H1 (cell line): Measurements from ENCODE around the gene HKDC1. TPM values are rescaled to one million over a fixed set of nuclear protein-coding genes. Genes with fewer than 3 reads are reported as not detected.

ENCODE experiments used
- CTCF ChIA-PET: fragments of 300-600 bp; sonication (Branson Sonifier 250); formaldehyde crosslinking; loops from one replicate; lab custom pipeline; 2021; ENCODE audit not compliant: partially characterized antibody; lab: Charles Lee
- POLR2A ChIA-PET: fragments of 300-600 bp; sonication (Branson Sonifier 250); formaldehyde crosslinking; loops from one replicate; lab custom pipeline; 2021; ENCODE audit warnings: inconsistent platforms; ENCODE audit not compliant: partially characterized antibody; lab: Charles Lee
- DNase-seq, 2 experiments: peaks; one replicate each; pipeline versions ENCODE4 v3.0.0 to v3.0.0-alpha.2; 2010 to 2022; ENCODE audit warnings: low spot score in 2 of 2, low read depth in 1 of 2, mixed read lengths in 1 of 2
- FAIRE-seq: peaks from 2 replicates; lab custom pipeline; 2011; peaks lifted over from hg19 to GRCh38; lab: Jason Lieb, UNC
- H2AFZ ChIP-seq: 2 replicates; pipeline ENCODE4 v1.8.1; 2012; ENCODE audit warnings: low read length, inconsistent platforms
- H2AK5ac ChIP-seq: 2 replicates; pipeline ENCODE4 v1.6.1; 2013; ENCODE audit warnings: low read depth, low read length
- H2BK120ac ChIP-seq: replicated peaks from 2 replicates; pipeline ENCODE3; 2013; ENCODE audit warnings: low read depth, low read length, inconsistent platforms
- H2BK12ac ChIP-seq: 2 replicates; pipeline ENCODE4 v1.6.1; 2013; ENCODE audit warnings: low read depth, low read length
- H2BK15ac ChIP-seq: 2 replicates; pipeline ENCODE4 v1.6.1; 2013; ENCODE audit warnings: low read length
- H2BK20ac ChIP-seq: 2 replicates; pipeline ENCODE4 v1.6.1; 2013; ENCODE audit warnings: low read length
- H2BK5ac ChIP-seq: 2 replicates; pipeline ENCODE4 v1.6.1; 2013; ENCODE audit warnings: low read depth, low read length
- H3K14ac ChIP-seq: 2 replicates; pipeline ENCODE4 v1.6.1; 2013; ENCODE audit warnings: inconsistent platforms; ENCODE audit not compliant: insufficient read length
- H3K18ac ChIP-seq: 2 replicates; pipeline ENCODE4 v1.6.1; 2013; ENCODE audit warnings: low read length; ENCODE audit errors: extremely low read depth
- H3K23ac ChIP-seq: 2 replicates; pipeline ENCODE4 v1.6.1; 2013; ENCODE audit warnings: inconsistent platforms; ENCODE audit not compliant: insufficient read length
- H3K23me2 ChIP-seq: 2 replicates; pipeline ENCODE4 v1.6.1; 2013; ENCODE audit warnings: low read depth, low read length
- H3K27ac ChIP-seq: 2 replicates; pipeline ENCODE4 v1.6.1; 2011; ENCODE audit warnings: low read depth, low read length, inconsistent platforms
- H3K27me3 ChIP-seq, 4 experiments: replicated peaks in 1 of 4; 1 replicate in 1 of 4; 2 replicates in 3 of 4; pipeline versions ENCODE4 v1.6.1 to v1.8.1; 2011 to 2013; ENCODE audit warnings: low read length in 3 of 4, mild to moderate bottlenecking in 3 of 4, inconsistent platforms in 2 of 4, mixed read lengths in 2 of 4, moderate library complexity in 1 of 4; ENCODE audit not compliant: control insufficient read depth in 3 of 4, insufficient read depth in 3 of 4; ENCODE audit errors: extremely low read depth in 1 of 4
- H3K36me3 ChIP-seq, 4 experiments: 2 replicates each; pipeline versions ENCODE4 v1.6.1 to v1.8.1; 2011 to 2013; ENCODE audit warnings: mild to moderate bottlenecking in 4 of 4, low read length in 3 of 4, moderate library complexity in 2 of 4, control low read depth in 1 of 4, inconsistent platforms in 1 of 4; ENCODE audit not compliant: insufficient read depth in 4 of 4, control insufficient read depth in 2 of 4
- H3K4ac ChIP-seq: replicated peaks from 2 replicates; pipeline ENCODE3; 2013; ENCODE audit warnings: low read length, low read depth, mixed read lengths, inconsistent platforms; ENCODE audit not compliant: insufficient read length
- H3K4me1 ChIP-seq, 4 experiments: replicated peaks in 1 of 4; 1 replicate in 1 of 4; 2 replicates in 3 of 4; pipeline versions ENCODE4 v1.6.1 to v1.8.1; 2011 to 2013; ENCODE audit warnings: low read length in 3 of 4, inconsistent platforms in 2 of 4, mixed read lengths in 1 of 4; ENCODE audit not compliant: insufficient read depth in 4 of 4, control insufficient read depth in 3 of 4
- H3K4me2 ChIP-seq, 2 experiments: 2 replicates each; pipeline versions ENCODE4 v1.6.1 to v1.8.1; 2011 to 2013; ENCODE audit warnings: low read depth in 2 of 2, low read length in 2 of 2, control low read depth in 1 of 2, inconsistent platforms in 1 of 2, mild to moderate bottlenecking in 1 of 2; ENCODE audit not compliant: insufficient read depth in 1 of 2
- H3K4me3 ChIP-seq, 4 experiments: fragments of 200-600, 300-600 bp in 1 of 4; sonication (generic), shearing (Covaris generic), sonication (Bioruptor Twin) in 1 of 4; 2 replicates each; pipeline versions ENCODE4 v1.5.1 to v1.8.1; 2011 to 2016; ENCODE audit warnings: low read length in 4 of 4, low read depth in 3 of 4, control low read depth in 2 of 4, inconsistent platforms in 2 of 4, mild to moderate bottlenecking in 2 of 4, mixed read lengths in 1 of 4, moderate library complexity in 1 of 4; ENCODE audit not compliant: insufficient read depth in 2 of 4; ENCODE audit errors: extremely low read depth in 1 of 4
- H3K56ac ChIP-seq: replicated peaks from 2 replicates; pipeline ENCODE3; 2013; ENCODE audit warnings: low read depth, mild to moderate bottlenecking, mixed read lengths, low read length, inconsistent platforms; ENCODE audit not compliant: insufficient read length
- H3K79me1 ChIP-seq: 2 replicates; pipeline ENCODE4 v1.6.1; 2013; ENCODE audit warnings: low read depth, low read length, control low read depth
- H3K79me2 ChIP-seq, 2 experiments: 2 replicates each; pipeline versions ENCODE4 v1.6.1 to v1.8.1; 2012 to 2013; ENCODE audit warnings: low read length in 2 of 2, mild to moderate bottlenecking in 2 of 2, inconsistent platforms in 1 of 2; ENCODE audit not compliant: insufficient read depth in 2 of 2, control insufficient read depth in 1 of 2
- H3K9ac ChIP-seq, 4 experiments: replicated peaks in 1 of 4; 1 replicate in 1 of 4; 2 replicates in 3 of 4; pipeline versions ENCODE4 v1.6.1 to v1.8.1; 2011 to 2013; ENCODE audit warnings: low read depth in 3 of 4, low read length in 3 of 4, control low read depth in 2 of 4, mild to moderate bottlenecking in 2 of 4, moderate library complexity in 2 of 4, inconsistent platforms in 1 of 4; ENCODE audit errors: extremely low read depth in 1 of 4
- H3K9me3 ChIP-seq, 2 experiments: 2 replicates each; pipeline versions ENCODE4 v1.6.1 to v1.8.1; 2012 to 2013; ENCODE audit warnings: mild to moderate bottlenecking in 2 of 2, moderate library complexity in 2 of 2, control low read depth in 1 of 2, inconsistent platforms in 1 of 2, low read depth in 1 of 2, low read length in 1 of 2, mixed read lengths in 1 of 2; ENCODE audit not compliant: insufficient read depth in 2 of 2
- H4K20me1 ChIP-seq, 2 experiments: replicated peaks in 1 of 2; 2 replicates each; pipeline versions ENCODE3 to v1.8.1; 2011 to 2013; ENCODE audit warnings: inconsistent platforms in 2 of 2, low read length in 2 of 2, mild to moderate bottlenecking in 1 of 2; ENCODE audit not compliant: insufficient read depth in 2 of 2, control insufficient read depth in 1 of 2
- H4K5ac ChIP-seq: 2 replicates; pipeline ENCODE4 v1.6.1; 2013; ENCODE audit warnings: low read length, low read depth, mixed read lengths, inconsistent platforms; ENCODE audit not compliant: insufficient read length
- H4K8ac ChIP-seq: 2 replicates; pipeline ENCODE4 v1.8.0; 2013; ENCODE audit warnings: mild to moderate bottlenecking, moderate library complexity, low read length, inconsistent platforms; ENCODE audit not compliant: insufficient read depth; ENCODE audit errors: extremely low read depth
- H4K91ac ChIP-seq: replicated peaks from 2 replicates; pipeline ENCODE3; 2013; ENCODE audit warnings: low read length, mixed read lengths, inconsistent platforms; ENCODE audit not compliant: insufficient read length
- CBX8 ChIP-seq: fragments of 300-800, 300-1000 bp; sonication (generic); IDR thresholded peaks from 2 replicates; pipeline ENCODE4 v1.7.1; 2016; ENCODE audit warnings: low read depth, low read length, borderline replicate concordance
- JUN ChIP-seq: IDR thresholded peaks from 2 replicates; pipeline ENCODE4 v1.6.1; 2011; ENCODE audit warnings: low read depth, mild to moderate bottlenecking, improper control_type of control experiment, low read length
- JUND ChIP-seq: IDR thresholded peaks from 2 replicates; pipeline ENCODE4 v1.6.1; 2011; ENCODE audit warnings: mild to moderate bottlenecking, improper control_type of control experiment, low read length
- POU5F1 ChIP-seq: IDR thresholded peaks from 2 replicates; pipeline ENCODE4 v1.6.1; 2011; ENCODE audit warnings: low read depth, mild to moderate bottlenecking, low read length, moderate library complexity
- TBP ChIP-seq: IDR thresholded peaks from 2 replicates; pipeline ENCODE4 v1.6.1; 2011; ENCODE audit warnings: low read depth, low read length, improper control_type of control experiment
- TEAD4 ChIP-seq: IDR thresholded peaks from 2 replicates; pipeline ENCODE4 v1.6.1; 2012; ENCODE audit warnings: low read depth, low read length, inconsistent platforms, mixed read lengths
- WGBS, 2 experiments: shearing (Covaris generic) in 1 of 2; methylation state at CpG; one replicate each; pipeline versions ENCODE4 v1.1.6 to v1.1.7; 2013 to 2015; ENCODE audit warnings: low lambda C conversion rate in 2 of 2, mixed read lengths in 2 of 2, inconsistent platforms in 1 of 2, low coverage in 1 of 2, missing lambda C conversion rate in 1 of 2; ENCODE audit not compliant: insufficient replicate concordance in 2 of 2, insufficient coverage in 1 of 2, insufficient read length in 1 of 2; ENCODE audit errors: extremely low coverage in 1 of 2, missing lambda C conversion rate in 1 of 2; 5-methylcytosine and 5-hydroxymethylcytosine counted together
- polyA plus RNA-seq, 7 experiments: library from polyadenylated mRNA; depleted of rRNA in 3 of 7; stranded (reverse) in 5 of 7; unstranded in 2 of 7; fragments of >200 nt in 5 of 7; fragments of 200-250 nt in 2 of 7; gene quantifications; 1 replicate in 5 of 7; 2 replicates in 1 of 7; 4 replicates in 1 of 7; pipeline versions ENCODE4 v1.2.1 to v1.2.3, GENCODE V29; 2011 to 2013; ENCODE audit warnings: missing spikeins in 2 of 7, mixed read lengths in 2 of 7
- total RNA-seq: library from RNA; stranded (reverse); fragmentation: NEBNext Ultra II Directional; extraction: Animal tissue kit (Norgen Biotek cat#: 25700); gene quantifications from 2 replicates; pipeline ENCODE4 v1.2.1, GENCODE V29; 2021

Gene HKDC1
- total and polyA plus RNA-seq, 2 of the 8 experiments (the other 6 are each of a cell fraction or from before 2014, with no cell fraction given) = 0.12 to 0.78 TPM

DNA sequence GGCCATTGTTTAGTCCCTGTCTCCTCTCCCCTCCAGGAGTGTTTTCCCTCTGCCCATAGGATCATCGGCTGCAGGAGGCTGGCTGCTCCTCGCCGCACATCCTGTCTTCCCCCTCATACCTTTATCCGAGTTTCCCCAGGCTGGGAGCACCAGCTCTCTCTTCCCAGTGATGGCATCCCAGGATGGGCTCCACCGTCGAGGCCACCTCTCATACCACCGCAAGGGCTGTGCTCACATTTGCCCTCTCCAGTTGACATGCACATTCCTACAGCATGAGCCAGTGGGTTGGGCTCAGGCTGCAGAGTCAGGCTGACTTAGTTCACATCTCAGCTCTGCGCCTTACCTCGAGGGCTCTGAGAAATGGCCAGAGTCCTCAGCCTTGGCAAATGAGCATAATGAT, 12.1 kb downstream of the HKDC1 start:
- FAIRE-seq (no peak), DNase-seq (peak in 1 of 2 experiments; percentile 47)
- Histone ChIP-seq H2BK20ac (no peak overlapping the region), H3K4me2 (no peak overlapping the region; a peak in 1 of 4 replicates), H3K23me2 (no peaks in the 10 kb centered on the region), H2BK15ac (0 out of 2 replicates have a peak overlapping the region, but pooled peaks have one; percentile 0), H4K20me1 (no peaks in the 10 kb centered on the region), H4K5ac (no peak overlapping the region), H2BK5ac (no peak overlapping the region), H3K36me3 (no peaks in the 10 kb centered on the region), H2AFZ (no peak overlapping the region), H3K79me1 (no peaks in the 10 kb centered on the region), H3K27me3 (no peaks in the 10 kb centered on the region), H4K91ac (no peak overlapping the region), H3K18ac (no peak overlapping the region), H3K14ac (no peak overlapping the region), H3K56ac (no peak overlapping the region), H2BK120ac (no peak overlapping the region), H3K9ac (no peak overlapping the region), H4K8ac (no peak overlapping the region), H3K27ac (no peak overlapping the region), H3K9me3 (no peaks in the 10 kb centered on the region), H3K4me1 (peaks cover 0 to 13% (median 3%) of the 10 kb centered on the region in 4 experiments; a peak in 5 of 7 replicates), H2AK5ac (no peak overlapping the region), H3K4ac (no peak overlapping the region), H3K4me3 (no peak overlapping the region), H2BK12ac (peak overlapping the region; percentile 55; the same call in 1 of the 2 replicates), H3K23ac (no peak overlapping the region), H3K79me2 (no peaks in the 10 kb centered on the region)
- 0 out of 2 replicates have a peak, but pooled peaks have one; percentile 9 for TF ChIP-seq JUND
- TF ChIP-seq CBX8 = no peak
- no peak for TF ChIP-seq TEAD4
- no peak for TF ChIP-seq JUN
- TF ChIP-seq TBP = no peak
- TF ChIP-seq POU5F1 = no peak
- 82% methylated on average over 9 of the region's 9 CpGs; no CpG with 5 or more reads in 1 of the 2 experiments for WGBS, 2 experiments
- POLR2A ChIA-PET = interaction anchor here (1.3 kb wide), 1 partner anchor 158 kb away, joined by 3 read pairs; no protein-coding TSS in a partner anchor
- CTCF ChIA-PET = interaction anchor here (0.7 to 2.5 kb wide), 15 partner anchors 8 to 182 kb away, joined by 3 to 11 read pairs (median 4); no protein-coding TSS in a partner anchor
